Midbrain (tissue), 1 donor: ENCODE data around the gene DCAF7.

ENCODE experiments used
- DNase-seq: peaks from one replicate; lab custom pipeline; 2025; lab: John Stamatoyannopoulos, UW

Gene DCAF7

DNA sequence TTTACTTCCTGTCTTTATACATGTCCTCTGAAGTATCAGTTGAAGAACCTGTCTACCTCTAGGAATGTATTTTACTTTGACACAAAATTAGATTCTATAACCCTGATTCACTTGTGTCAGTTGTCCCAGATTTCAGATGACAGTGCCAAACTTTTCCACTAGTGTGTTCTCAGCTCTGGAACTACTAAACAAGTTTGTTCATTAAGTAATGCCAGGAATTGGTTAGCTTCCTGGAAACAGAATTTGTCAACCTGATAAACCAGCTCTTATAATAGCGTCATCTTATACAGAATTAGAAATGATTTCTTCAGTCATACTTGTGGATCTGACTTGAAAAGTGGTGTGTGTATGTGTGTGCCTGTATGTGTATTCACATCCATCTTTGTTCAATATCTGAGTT lies 79.3 kb downstream of the DCAF7 start:
- no peak for DNase-seq

DNA sequence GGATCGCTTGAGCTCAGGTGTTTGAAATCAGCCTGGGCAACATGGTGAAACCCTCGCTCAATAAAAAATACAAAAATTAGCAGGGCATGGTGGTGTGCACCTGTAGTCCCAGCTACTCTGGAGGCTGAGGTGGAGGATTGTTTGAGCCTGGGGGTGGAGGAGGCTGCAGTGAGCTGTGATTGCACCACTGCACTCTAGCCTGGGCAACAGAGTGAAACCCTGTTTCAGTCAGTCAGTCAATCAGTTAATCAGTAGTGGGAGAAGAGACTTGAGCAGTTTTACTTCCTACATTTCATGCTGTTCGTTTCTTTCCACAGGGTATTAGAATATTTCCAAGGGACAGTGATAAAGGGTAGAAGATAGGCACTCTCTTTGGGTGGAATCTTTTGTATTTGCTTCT lies 80.8 kb downstream of the DCAF7 start:
- DNase-seq, result no peak

DNA sequence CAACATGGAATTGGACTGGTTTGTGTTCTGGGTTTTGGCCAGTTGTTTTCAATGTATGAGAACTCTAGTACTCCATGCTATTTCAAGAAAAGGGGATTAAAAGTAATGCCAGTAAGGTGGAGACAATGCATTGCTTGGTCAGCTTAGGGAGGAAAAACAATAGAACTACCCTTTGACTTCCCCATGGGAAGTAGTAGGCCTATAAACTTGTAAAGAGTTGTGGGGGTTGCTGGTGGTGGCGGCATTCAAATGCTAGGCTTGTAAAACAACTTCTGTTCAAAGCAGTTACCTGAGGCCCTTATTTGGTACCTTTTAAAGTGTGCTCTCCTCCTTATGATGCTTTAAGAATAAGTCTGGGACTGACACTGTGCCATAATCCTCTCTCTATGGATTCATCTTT lies 81.3 kb downstream of the DCAF7 start:
- DNase-seq, result no peak

DNA sequence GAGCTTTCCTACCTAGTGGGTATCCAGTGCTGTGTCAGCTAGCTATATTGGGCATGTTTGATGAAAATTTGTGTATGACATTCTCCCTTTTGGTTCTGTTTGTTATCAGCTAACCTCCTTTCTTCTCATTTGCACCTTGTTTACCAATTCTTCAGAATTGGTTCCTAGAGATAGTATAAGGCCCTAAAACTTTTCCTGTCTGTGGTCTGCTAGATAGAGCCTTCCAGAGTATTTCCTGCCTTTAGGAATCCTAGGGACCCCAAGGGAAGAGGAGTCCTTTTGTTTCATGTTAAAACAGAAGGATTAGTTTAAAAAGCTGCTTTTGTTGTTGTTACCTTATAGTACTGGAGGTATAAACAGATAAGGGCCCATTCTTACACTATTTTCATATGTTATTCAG lies 83.5 kb downstream of the DCAF7 start:
- DNase-seq, result no peak

DNA sequence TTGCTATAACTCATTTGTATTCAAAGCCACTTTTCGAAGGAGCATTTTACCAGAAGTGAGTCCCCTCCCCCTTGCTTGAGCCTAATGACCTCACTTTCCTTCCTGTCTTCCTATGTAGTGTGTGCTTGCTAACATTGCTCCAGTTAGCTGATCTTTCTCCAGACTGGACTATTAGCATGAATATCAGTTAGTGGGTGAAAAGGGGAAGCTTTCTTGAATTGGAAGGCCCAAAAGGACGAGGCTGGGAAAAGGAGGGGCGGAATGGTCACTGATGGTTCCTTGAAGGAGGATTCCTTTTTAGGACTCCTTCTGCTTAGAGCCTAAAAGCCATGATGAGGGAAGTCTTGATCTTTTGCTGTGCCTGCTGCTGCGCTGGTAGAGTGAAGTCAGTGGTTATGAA lies 83.9 kb downstream of the DCAF7 start:
- DNase-seq, result no peak

DNA sequence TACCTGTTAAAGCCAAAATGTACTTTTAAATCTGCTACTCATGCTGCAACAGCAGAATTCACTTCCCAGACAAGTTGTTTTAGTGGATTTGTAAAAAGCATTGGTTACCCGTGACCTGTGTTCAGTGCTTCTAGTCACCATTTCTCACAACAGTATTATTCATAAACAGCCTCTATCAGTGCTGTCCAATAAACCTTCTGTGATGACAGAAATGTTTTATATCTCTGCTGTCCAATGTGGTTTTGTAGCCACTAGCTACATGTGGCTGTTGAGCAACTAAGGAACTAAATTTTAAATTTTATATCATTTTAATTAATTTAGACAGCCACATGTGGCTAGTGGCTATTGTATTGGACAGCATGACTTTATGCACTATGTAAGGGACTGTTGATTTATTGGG lies 84.5 kb downstream of the DCAF7 start:
- no peak for DNase-seq

DNA sequence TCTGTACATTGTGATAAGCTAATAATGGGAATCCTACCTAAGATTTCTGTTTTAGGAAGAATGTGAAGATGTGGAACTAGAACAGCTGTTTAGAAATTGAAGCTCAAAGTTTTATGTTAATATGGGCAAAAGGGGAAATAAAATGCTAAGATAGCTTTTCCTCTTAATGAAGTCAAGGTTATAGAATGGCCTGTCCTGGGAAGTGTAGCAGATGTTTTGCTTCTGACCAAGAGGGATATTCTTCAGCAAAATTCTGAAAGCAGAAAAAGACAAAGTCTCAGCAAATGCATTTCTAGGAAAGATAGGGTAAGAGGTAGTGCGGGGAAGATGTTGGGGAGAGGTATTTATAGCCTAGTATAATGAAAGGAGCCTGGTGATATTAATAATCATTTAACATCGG lies 85.0 kb downstream of the DCAF7 start:
- no peak for DNase-seq

DNA sequence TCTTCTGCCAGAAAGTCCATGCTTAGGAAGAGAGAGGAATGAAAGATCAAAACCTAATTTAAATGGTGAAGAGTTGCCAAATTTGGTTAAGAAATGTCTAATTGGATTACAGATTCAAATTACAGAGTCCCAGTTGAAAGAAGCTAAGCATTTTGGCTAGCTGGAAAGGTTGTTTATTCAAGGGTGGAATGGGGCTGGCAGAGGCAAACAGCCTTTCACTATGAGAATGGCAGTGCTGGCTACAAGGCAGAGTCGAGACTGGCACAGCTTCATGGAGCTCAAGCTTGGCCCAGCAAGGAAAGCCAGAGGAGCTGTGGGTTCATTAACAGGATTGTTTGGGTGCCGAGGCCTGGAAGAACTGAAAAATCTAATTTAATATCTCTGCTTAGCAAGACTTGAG lies 85.5 kb downstream of the DCAF7 start:
- DNase-seq, result peak; percentile 60

DNA sequence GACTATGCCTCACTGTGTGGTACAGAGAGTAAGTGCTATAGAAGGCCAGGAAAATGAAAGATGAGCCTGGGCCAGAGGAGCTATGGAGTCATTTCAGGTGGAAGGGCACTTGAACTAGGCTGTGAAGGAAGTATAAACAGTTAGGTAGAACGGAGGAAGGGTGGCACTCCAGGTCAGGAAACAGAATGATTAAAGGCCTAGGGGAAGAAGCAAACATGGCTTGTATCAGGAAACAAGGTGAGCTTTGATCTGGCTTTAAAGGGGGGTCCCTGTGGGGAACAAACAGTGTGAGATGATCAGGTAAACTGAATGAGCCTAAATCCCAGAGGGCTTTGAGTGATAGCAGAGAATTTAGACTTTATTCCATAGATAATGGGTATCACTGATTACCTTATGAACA lies 88.8 kb downstream of the DCAF7 start:
- no peak for DNase-seq

DNA sequence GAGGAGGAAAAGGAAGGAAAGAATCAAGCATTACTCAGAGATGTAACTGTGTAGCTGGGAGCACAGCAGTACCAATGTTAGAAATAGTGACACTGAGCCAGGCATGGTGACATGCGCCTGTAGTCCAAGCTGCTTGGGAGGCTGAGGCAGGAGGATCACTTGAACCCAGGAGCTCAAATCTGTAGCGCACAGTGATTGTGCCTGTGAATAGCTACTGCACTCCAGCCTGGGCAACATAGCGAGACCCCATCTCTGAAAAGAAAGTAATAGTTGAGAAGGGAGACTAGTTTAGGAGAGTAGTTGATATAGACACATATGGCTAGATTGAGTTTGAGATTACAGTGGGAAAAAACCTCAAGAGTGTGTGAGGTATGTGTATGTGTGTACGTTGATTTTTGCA lies 89.8 kb downstream of the DCAF7 start:
- DNase-seq, result no peak

DNA sequence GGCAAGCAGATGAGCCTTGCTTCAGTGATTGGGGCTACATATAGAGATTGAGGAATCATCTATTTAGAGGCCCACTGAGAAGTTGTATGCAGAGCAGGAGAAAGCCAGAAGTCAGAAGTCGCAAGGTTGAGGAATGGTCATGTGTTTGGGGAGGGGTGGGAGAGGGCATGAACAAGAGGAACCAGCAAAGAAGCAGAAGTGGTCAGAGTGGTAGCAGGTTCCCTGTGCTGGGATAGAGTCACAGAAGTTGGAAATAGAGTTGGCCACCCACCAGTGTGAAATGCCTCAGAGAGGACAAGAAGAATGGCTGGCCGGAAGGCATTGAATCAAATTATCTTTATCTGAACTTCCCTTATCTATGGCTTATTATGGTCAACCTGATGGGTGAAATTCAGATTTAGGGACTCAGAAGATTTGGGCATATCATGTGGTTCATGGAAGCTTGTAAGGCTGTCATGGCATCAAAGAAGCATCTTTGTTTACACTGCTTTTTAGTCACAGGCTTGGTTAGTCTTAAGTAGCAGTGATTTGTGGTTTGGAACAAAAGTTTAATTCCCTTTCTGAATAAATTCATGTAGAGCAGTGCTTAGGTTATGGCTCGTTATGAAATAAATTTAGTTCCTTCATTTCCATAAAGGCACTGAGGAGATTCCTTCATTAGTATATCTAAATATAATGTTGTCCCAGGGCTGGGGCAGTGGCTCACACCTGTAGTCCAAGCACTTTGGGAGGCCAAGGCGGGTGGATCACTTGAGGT lies 91.6 kb downstream of the DCAF7 start:
- DNase-seq, result peak; percentile 33
